Kidney (tissue), 14 donors: ENCODE data around the gene EP400. TPM values are rescaled to one million over a fixed set of nuclear protein-coding genes. Genes with fewer than 3 reads are reported as not detected.

ENCODE experiments used
- DNase-seq, 5 donors: peaks; one replicate each; pipeline ENCODE4 v3.0.0-alpha.2; 2013 to 2020
- FAIRE-seq: peaks from 2 replicates; lab custom pipeline; 2012; peaks lifted over from hg19 to GRCh38; lab: Jason Lieb, UNC
- H3K27ac ChIP-seq, 2 donors: one replicate each; pipeline ENCODE4 v1.7.0; 2013; ENCODE audit warnings: low read depth in 2 of 2, low read length in 2 of 2, inconsistent platforms in 1 of 2
- H3K27me3 ChIP-seq: one replicate; pipeline ENCODE4 v1.7.1; 2013; ENCODE audit warnings: low read length, inconsistent platforms; ENCODE audit not compliant: control insufficient read depth, insufficient read depth
- H3K36me3 ChIP-seq, 3 donors: one replicate each; pipeline versions ENCODE4 v1.7.0 to v1.7.1; 2013; ENCODE audit warnings: low read length in 3 of 3, control low read depth in 1 of 3, inconsistent platforms in 1 of 3; ENCODE audit not compliant: insufficient read depth in 3 of 3, control insufficient read depth in 2 of 3
- H3K4me1 ChIP-seq, 3 donors: one replicate each; pipeline versions ENCODE4 v1.7.0 to v1.7.1; 2013; ENCODE audit warnings: low read length in 3 of 3, inconsistent platforms in 1 of 3, low read depth in 1 of 3; ENCODE audit not compliant: control insufficient read depth in 2 of 3, insufficient read depth in 2 of 3
- H3K4me3 ChIP-seq, 3 donors: one replicate each; pipeline versions ENCODE4 v1.7.0 to v1.8.1; 2013; ENCODE audit warnings: low read length in 3 of 3, control low read depth in 1 of 3, inconsistent platforms in 1 of 3
- H3K9ac ChIP-seq, 3 donors: one replicate each; pipeline versions ENCODE4 v1.7.0 to v1.7.1; 2013; ENCODE audit warnings: low read length in 3 of 3, control low read depth in 1 of 3, inconsistent platforms in 1 of 3
- H3K9me3 ChIP-seq, 3 donors: one replicate each; pipeline versions ENCODE4 v1.7.0 to v1.7.1; 2013; ENCODE audit warnings: low read length in 3 of 3, control low read depth in 1 of 3, inconsistent platforms in 1 of 3; ENCODE audit not compliant: control insufficient read depth in 2 of 3, insufficient read depth in 1 of 3
- intact Hi-C: fragments of 100-400 bp; cut with DNase I; formaldehyde crosslinking; loops from one replicate; pipeline ENCODE4 v1.11.1; 2022
- polyA plus RNA-seq: library from polyadenylated mRNA; stranded (reverse); fragments of 350-450 nt; fragmentation: Illumina TruSeq; extraction: RNeasy Lipid Tissue Mini Kit (QIAGEN cat#74804); gene quantifications from one replicate; pipeline ENCODE4 v1.2.3, GENCODE V29; 2014; ENCODE audit warnings: low read depth, low replicate concordance; ENCODE audit not compliant: insufficient read depth
- total RNA-seq: library from RNA; stranded (reverse); fragmentation: NEBNext Ultra II Directional; extraction: Animal tissue kit (Norgen Biotek cat#: 25700); gene quantifications from one replicate; pipeline ENCODE4 v1.2.1, GENCODE V29; 2021
- TF ChIP-seq, protein P1 (sequence below): IDR thresholded peaks from 3 replicates; pipeline ENCODE4 v1.5.1; 2012; ENCODE audit warnings: mild to moderate bottlenecking, moderate library complexity, borderline replicate concordance; ENCODE audit not compliant: insufficient read depth; ENCODE audit errors: extremely low read depth
- donor health status: control.
- donor health status: control.
- donor health status: control.
- donor health status: control.
- donor health status: control.
- donor health status: DM: yes; HTN: yes; CAD: no.
- donor health status: Normal renal cell carcinoma (clear cell type).

EP400 gene
- total and polyA plus RNA-seq, 2 donors from 2014 or later: 7.5 to 44.7 TPM

DNA sequence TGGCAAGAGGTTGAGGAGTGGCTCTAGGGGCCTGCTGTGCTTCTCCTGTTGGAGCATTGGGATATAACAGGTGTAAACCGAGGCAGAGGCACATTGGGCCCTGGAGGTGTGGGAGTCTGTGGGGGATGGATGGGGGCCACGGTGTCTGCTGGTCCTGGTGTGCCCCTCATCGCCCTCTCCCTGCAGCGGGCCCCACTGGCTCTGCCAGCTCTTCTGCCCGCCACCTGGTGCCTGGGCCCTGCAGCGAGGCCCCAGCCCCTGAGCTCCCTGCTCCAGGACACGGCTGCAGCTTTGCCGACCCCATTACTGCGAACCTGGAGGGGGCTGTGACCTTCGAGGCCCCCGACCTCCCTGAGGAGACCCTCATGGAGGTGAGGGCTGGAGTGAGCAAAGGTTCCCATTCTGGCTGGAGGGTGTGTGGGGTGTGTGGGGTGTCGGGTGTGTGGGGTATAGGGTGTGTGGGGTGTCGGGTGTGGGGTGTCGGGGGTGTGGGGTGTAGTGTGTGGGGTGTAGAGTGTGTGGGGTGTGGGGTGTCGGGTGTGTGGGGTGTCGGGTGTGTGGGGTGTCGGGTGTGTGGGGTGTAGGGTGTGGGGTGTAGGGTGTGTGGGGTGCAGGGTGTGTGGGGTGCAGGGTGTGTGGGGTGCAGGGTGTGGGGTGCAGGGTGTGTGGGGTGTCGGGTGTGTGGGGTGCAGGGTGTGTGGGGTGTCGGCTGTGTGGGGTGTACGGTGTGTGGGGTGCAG, 31.3 kb upstream of the EP400 start:
- Histone ChIP-seq H3K36me3 (peaks cover 0 to 25% (median 7%) of the 10 kb centered on the region in 3 donors), H3K9me3 (no peaks in the 10 kb centered on the region), H3K27ac (no peak overlapping the region), H3K4me3 (no peak overlapping the region), H3K4me1 (no peaks in the 10 kb centered on the region), H3K9ac (no peak overlapping the region), H3K27me3 (no peaks in the 10 kb centered on the region)
- TF ChIP-seq, protein P1, sequence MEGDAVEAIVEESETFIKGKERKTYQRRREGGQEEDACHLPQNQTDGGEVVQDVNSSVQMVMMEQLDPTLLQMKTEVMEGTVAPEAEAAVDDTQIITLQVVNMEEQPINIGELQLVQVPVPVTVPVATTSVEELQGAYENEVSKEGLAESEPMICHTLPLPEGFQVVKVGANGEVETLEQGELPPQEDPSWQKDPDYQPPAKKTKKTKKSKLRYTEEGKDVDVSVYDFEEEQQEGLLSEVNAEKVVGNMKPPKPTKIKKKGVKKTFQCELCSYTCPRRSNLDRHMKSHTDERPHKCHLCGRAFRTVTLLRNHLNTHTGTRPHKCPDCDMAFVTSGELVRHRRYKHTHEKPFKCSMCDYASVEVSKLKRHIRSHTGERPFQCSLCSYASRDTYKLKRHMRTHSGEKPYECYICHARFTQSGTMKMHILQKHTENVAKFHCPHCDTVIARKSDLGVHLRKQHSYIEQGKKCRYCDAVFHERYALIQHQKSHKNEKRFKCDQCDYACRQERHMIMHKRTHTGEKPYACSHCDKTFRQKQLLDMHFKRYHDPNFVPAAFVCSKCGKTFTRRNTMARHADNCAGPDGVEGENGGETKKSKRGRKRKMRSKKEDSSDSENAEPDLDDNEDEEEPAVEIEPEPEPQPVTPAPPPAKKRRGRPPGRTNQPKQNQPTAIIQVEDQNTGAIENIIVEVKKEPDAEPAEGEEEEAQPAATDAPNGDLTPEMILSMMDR: no peak
- DNase-seq (peak in 1 of 5 donors; percentile 8), FAIRE-seq (no peak)
- intact Hi-C loops: no loop called here

DNA sequence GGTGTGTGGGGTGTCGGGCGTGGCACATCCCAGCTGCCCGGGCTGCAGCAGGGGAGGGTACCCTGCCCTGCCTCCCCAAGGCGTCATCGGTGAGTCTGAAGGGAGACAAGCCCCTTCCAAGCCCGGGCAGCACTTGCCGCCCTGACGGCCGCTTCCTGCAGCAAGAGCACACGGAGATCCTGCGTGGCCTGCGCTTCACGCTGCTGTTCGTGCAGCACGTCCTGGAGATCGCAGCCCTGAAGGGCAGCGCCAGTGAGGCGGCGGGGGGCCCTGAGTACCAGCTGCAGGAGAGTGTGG, 30.7 kb upstream of the EP400 start:
- intact Hi-C loops: no loop called here
- Histone ChIP-seq H3K27ac (no peak overlapping the region), H3K36me3 (peaks cover 0 to 23% (median 7%) of the 10 kb centered on the region in 3 donors), H3K4me3 (no peak overlapping the region), H3K27me3 (no peaks in the 10 kb centered on the region), H3K9me3 (no peaks in the 10 kb centered on the region), H3K4me1 (no peaks in the 10 kb centered on the region), H3K9ac (no peak overlapping the region)
- DNase-seq (no peak), FAIRE-seq (no peak)
- TF ChIP-seq, protein P1: no peak

DNA sequence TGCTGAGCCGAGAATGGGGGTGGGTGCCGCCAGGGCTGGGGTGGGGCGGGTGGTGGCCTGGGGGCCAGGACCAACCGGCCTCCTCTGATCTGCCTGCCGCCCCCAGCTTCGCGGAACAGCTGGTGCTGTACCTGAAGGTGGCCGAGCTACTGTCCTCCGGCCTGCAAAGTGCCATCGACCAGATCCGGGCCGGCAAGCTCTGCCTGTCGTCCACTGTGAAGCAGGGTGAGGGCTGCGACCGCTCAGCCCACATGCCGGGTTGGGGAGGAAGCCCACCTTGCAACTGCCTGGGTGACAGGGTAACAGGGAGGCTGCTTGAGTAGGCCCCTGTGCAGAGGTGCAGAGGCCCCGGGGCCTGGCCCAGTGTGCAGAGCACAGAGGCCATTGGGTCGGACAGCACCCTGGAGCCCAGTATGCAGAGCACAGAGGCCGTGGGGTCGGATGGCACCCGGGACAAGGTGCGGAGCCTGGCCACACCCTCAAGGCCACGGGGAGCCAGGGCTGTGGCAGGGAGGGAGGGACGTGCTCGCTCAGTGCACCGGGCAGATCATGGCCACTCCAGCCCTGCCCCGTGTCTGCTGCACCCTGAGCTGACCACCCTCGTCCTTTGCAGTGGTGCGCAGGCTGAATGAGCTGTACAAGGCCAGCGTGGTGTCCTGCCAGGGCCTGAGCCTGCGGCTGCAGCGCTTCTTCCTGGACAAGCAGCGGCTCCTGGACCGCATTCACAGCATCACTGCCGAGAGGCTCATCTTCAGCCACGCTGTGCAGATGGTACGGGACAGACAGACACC, 30.2 kb upstream of the EP400 start:
- FAIRE-seq: no peak
- intact Hi-C loops: no loop called here
- no peaks in the 10 kb centered on the region for H3K4me1 ChIP-seq
- no peak overlapping the region for H3K4me3 ChIP-seq
- TF ChIP-seq, protein P1: no peak
- H3K27me3 ChIP-seq: no peaks in the 10 kb centered on the region
- H3K36me3 ChIP-seq: peaks cover 0 to 18% (median 7%) of the 10 kb centered on the region in 3 donors
- no peak overlapping the region for H3K9ac ChIP-seq
- H3K27ac ChIP-seq: no peak overlapping the region
- peak in 1 of 5 donors; percentile 8 for DNase-seq
- H3K9me3 ChIP-seq: no peaks in the 10 kb centered on the region
